ENCODE results near the gene HAUS2. TPM values are rescaled to one million over a fixed set of nuclear protein-coding genes. Genes with fewer than 3 reads are reported as not detected.

Gene HAUS2
- total and polyA plus RNA-seq, 2 experiments from 2014 or later, result 16.6 to 19.1 TPM

DNA sequence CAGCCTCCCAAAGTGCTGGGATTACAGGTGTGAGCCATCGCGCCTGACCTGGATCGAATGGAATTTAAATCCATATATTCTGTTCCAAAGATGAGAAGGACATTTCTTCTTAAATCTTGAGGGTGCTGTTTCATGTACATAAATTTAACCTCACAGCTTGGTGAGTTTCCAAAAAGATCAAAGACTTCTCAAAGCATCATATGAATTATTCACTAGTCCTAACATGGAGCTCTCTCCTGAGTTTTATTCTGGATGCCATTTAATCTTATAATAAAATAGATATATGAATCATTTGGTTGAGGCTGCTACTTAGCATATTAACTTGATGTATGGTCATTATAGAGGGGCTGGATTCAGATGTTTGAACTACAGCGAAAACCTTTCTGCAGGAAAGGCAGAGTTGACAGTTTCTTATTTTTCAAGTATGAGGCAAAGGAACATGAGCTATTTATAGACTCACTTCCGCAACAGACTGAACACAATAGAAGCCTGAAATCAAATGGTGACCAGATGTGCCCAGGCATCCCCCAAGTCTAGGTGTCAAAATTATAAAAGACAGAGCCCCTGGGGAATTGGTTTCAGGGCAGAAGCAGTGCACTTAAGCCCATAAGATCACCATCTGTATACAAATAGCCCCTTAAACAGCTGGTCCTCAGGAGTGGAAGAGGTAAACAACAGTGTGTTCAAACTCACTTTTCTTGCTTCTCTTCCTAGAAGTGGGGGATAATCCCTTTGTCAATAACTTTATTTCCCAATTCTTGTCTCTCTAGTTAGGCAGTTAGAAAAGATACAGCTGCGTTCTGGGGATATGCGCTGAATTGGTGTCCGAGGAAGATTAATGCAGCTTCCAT, 56.5 kb downstream of the HAUS2 start:
- Histone ChIP-seq H3K27me3 (no peaks in the 10 kb centered on the region), H3K27ac (no peak overlapping the region), H3K4me3 (no peak overlapping the region), H3K4me1 (ENCODE audit: low read depth) (peaks cover 10% of the 10 kb centered on the region), H3K9me3 (ENCODE audit: low read depth) (no peaks in the 10 kb centered on the region), H3K36me3 (no peaks in the 10 kb centered on the region)
- TF ChIP-seq, protein P1, sequence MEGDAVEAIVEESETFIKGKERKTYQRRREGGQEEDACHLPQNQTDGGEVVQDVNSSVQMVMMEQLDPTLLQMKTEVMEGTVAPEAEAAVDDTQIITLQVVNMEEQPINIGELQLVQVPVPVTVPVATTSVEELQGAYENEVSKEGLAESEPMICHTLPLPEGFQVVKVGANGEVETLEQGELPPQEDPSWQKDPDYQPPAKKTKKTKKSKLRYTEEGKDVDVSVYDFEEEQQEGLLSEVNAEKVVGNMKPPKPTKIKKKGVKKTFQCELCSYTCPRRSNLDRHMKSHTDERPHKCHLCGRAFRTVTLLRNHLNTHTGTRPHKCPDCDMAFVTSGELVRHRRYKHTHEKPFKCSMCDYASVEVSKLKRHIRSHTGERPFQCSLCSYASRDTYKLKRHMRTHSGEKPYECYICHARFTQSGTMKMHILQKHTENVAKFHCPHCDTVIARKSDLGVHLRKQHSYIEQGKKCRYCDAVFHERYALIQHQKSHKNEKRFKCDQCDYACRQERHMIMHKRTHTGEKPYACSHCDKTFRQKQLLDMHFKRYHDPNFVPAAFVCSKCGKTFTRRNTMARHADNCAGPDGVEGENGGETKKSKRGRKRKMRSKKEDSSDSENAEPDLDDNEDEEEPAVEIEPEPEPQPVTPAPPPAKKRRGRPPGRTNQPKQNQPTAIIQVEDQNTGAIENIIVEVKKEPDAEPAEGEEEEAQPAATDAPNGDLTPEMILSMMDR (IDR thresholded peaks at IDR 0.05; ENCODE audit: low read depth, low read length), result no peak
- peak; percentile 38 to 65 for DNase-seq (ENCODE audit: low read depth in 1 of 2, low spot score in 1 of 2)

DNA sequence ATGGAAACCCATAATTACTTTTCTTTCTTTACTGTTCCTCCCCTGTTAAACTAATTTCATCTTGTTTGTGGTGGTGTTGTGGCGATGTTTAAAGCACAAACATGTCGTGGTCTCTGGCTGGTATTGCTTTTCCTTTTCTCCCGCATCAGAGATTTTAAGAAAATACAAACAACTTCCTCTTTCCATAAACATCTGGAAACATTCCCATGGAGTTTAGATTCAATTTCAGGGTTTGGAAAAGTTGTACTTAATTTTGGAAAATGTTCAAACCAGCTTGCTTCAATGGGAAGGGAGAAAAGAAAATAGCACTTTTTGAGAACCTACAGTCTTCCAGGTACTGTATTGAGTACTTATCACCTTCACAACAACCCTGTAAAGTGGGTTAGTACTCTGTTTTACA, 57.2 kb downstream of the HAUS2 start:
- no peaks in the 10 kb centered on the region for H3K36me3 ChIP-seq
- peaks cover 10% of the 10 kb centered on the region for H3K4me1 ChIP-seq (ENCODE audit: low read depth)
- no peaks in the 10 kb centered on the region for H3K27me3 ChIP-seq
- H3K4me3 ChIP-seq, result no peak overlapping the region
- H3K9me3 ChIP-seq (ENCODE audit: low read depth), result no peaks in the 10 kb centered on the region
- DNase-seq (ENCODE audit: low read depth in 1 of 2, low spot score in 1 of 2), result no peak
- H3K27ac ChIP-seq, result no peak overlapping the region
- TF ChIP-seq, protein P1 (IDR thresholded peaks at IDR 0.05; ENCODE audit: low read depth, low read length), result no peak

DNA sequence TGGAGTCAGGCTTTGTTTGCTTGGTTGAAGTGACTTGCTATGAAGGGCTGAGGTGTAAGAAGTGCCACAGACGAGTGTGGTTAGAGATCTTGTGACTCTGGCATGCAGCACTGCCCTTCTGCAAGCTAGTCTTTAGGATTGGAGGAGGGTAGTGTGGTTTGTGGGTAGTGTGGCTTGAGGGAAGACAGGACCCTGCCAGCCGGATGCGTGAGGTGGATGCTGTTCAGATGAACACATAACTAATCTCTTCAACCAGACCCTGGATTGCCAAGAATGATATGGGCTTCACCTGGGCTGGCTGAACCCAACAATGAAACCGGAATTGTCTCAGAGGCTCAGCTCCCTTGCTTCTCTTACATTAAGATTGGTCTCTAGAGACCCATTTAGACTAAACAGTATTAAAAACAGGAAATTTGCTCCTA, 59.5 kb downstream of the HAUS2 start:
- TF ChIP-seq, protein P1 (IDR thresholded peaks at IDR 0.05; ENCODE audit: low read depth, low read length), result no peak
- H3K27ac ChIP-seq, result no peak overlapping the region
- H3K4me3 ChIP-seq, result no peak overlapping the region
- peak; percentile 22 to 34 for DNase-seq (ENCODE audit: low read depth in 1 of 2, low spot score in 1 of 2)
- peaks cover 10% of the 10 kb centered on the region for H3K4me1 ChIP-seq (ENCODE audit: low read depth)
- H3K36me3 ChIP-seq, result no peaks in the 10 kb centered on the region
- no peaks in the 10 kb centered on the region for H3K27me3 ChIP-seq
- no peaks in the 10 kb centered on the region for H3K9me3 ChIP-seq (ENCODE audit: low read depth)

DNA sequence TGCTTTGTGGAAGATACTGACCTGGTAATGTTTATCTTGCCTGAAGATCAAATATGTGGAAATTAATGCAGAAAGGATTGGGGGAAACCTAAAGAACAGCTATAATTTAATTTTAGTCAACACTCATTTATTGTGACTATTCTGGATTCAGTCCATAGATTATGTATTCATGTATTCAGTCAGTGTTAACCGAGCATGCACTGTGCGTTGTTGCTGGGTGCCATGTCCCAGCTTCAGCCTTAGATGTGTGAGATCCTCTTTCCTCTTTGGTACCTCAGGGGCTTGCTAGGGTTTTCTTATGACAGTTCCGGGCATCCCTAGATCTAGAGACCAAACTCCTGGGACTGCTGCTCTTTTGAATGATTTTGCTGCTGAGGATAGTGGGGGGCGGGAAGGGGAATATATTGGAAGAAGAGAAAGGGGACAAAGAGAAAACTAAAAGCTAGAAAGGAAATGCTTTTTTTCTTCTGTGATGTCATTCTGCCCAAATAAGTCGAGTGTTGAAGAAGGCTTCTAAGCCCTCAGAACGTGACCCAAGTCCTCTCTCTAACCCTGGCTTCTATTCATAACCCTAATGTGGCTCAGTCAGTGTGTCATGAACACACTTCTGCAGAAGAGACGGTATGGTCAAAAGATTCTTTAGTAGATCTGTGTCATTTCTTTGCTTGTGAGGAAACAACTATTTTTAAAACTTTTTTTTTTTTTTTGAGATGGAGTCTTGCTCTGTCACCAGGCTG, 60.3 kb downstream of the HAUS2 start:
- Histone ChIP-seq H3K9me3 (ENCODE audit: low read depth) (no peaks in the 10 kb centered on the region), H3K36me3 (no peaks in the 10 kb centered on the region), H3K27me3 (no peaks in the 10 kb centered on the region), H3K27ac (no peak overlapping the region), H3K4me3 (no peak overlapping the region), H3K4me1 (ENCODE audit: low read depth) (peaks cover 10% of the 10 kb centered on the region)
- DNase-seq (ENCODE audit: low read depth in 1 of 2, low spot score in 1 of 2), result no peak
- TF ChIP-seq, protein P1 (IDR thresholded peaks at IDR 0.05; ENCODE audit: low read depth, low read length), result no peak

DNA sequence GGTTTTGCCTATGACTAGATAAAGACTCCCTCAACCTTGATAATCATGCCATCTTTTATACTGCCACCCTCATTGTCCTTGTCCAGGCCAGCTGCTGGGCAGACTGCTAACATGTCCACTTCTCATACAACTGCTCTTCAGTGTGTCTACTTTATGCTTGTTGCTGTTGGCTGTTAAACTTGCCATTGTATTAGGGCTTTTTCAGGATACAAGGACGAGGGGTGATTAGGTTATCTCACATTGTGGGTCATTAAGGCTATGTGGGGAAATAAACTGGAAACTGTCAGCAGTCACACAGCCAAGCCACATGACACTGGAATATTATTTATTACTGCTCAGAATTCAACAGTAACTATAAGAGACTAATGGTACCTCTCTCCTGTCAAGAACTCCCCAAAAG, 62.9 kb downstream of the HAUS2 start:
- H3K27me3 ChIP-seq, result no peaks in the 10 kb centered on the region
- H3K9me3 ChIP-seq (ENCODE audit: low read depth), result no peaks in the 10 kb centered on the region
- H3K27ac ChIP-seq, result no peak overlapping the region
- H3K4me1 ChIP-seq (ENCODE audit: low read depth), result no peaks in the 10 kb centered on the region
- TF ChIP-seq, protein P1 (IDR thresholded peaks at IDR 0.05; ENCODE audit: low read depth, low read length), result no peak
- H3K36me3 ChIP-seq, result no peaks in the 10 kb centered on the region
- H3K4me3 ChIP-seq, result no peak overlapping the region
- no peak for DNase-seq (ENCODE audit: low read depth in 1 of 2, low spot score in 1 of 2)
